Astrocyte (in vitro differentiated cells and primary cell): ENCODE results near the gene ACSM3.

Experiments used
- EZH2 ChIP-seq: IDR thresholded peaks from 2 replicates; pipeline ENCODE4 v1.6.1; 2012; ENCODE audit warnings: mild to moderate bottlenecking, low read length, inconsistent platforms; ENCODE audit not compliant: insufficient read depth
- TF ChIP-seq, protein P1 (sequence below): IDR thresholded peaks from 2 replicates; pipeline ENCODE4 v1.5.1; 2011; ENCODE audit warnings: low read depth, mild to moderate bottlenecking, inconsistent platforms, low read length, moderate library complexity; ENCODE audit not compliant: insufficient read depth

DNA sequence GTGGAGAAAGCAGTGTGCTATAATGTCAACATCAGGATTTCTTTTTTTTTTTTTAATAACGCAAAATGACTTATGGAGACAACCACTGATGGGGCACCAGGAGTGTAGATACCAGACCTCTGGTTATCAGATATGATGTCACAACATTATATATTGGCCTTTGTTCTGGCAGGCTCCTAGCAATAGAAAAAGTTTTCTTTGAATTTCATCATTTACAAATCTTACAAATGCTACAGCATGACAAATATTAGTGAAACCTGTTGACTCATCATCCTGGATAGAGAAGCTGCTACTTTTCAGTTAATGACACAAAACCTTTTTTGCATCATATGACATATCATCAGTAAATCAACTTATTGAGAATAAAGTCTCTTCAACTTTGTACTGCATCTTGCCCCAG, 28.3 kb upstream of the ACSM3 start:
- TF ChIP-seq, protein P1, sequence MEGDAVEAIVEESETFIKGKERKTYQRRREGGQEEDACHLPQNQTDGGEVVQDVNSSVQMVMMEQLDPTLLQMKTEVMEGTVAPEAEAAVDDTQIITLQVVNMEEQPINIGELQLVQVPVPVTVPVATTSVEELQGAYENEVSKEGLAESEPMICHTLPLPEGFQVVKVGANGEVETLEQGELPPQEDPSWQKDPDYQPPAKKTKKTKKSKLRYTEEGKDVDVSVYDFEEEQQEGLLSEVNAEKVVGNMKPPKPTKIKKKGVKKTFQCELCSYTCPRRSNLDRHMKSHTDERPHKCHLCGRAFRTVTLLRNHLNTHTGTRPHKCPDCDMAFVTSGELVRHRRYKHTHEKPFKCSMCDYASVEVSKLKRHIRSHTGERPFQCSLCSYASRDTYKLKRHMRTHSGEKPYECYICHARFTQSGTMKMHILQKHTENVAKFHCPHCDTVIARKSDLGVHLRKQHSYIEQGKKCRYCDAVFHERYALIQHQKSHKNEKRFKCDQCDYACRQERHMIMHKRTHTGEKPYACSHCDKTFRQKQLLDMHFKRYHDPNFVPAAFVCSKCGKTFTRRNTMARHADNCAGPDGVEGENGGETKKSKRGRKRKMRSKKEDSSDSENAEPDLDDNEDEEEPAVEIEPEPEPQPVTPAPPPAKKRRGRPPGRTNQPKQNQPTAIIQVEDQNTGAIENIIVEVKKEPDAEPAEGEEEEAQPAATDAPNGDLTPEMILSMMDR, result no peak
- no peak for TF ChIP-seq EZH2
